GM12801 (cell line): ENCODE results near the gene IFT27.

Experiments
- TF ChIP-seq, protein P1 (sequence below): IDR thresholded peaks from one replicate; pipeline ENCODE4 v1.5.1; 2011; ENCODE audit warnings: control low read depth; ENCODE audit not compliant: insufficient read length; ENCODE audit errors: extremely low read depth

The IFT27 gene

DNA sequence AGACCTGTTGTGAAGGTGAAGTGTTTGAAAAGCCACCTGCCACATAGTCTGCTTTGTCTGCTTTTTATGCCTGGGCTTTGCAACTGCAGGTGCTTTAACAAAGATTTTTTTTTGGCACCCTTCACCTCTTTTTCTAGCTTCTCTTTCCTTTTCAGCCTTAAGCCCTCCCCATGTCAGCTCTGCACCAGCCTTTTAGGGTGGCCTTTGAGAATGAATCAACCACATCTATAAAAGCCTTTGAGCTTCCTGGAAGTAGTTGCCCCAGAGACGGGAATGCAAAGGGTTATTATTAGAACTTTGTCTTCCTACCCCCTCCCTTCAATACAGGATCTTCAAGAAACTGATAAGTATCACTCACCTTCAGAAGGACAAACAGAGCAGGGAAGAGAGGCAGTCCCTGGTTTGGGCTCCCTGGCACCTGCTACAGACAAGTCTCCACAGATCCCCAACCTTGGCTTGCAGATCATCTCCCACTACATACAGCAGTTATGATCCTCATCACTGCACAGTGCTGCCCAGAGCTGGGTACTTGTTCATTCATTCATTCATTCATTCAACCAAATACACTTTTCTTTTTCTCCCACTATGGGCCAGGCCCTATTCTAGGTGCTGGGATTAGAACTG, 32.9 kb upstream of the IFT27 start:
- TF ChIP-seq, protein P1, sequence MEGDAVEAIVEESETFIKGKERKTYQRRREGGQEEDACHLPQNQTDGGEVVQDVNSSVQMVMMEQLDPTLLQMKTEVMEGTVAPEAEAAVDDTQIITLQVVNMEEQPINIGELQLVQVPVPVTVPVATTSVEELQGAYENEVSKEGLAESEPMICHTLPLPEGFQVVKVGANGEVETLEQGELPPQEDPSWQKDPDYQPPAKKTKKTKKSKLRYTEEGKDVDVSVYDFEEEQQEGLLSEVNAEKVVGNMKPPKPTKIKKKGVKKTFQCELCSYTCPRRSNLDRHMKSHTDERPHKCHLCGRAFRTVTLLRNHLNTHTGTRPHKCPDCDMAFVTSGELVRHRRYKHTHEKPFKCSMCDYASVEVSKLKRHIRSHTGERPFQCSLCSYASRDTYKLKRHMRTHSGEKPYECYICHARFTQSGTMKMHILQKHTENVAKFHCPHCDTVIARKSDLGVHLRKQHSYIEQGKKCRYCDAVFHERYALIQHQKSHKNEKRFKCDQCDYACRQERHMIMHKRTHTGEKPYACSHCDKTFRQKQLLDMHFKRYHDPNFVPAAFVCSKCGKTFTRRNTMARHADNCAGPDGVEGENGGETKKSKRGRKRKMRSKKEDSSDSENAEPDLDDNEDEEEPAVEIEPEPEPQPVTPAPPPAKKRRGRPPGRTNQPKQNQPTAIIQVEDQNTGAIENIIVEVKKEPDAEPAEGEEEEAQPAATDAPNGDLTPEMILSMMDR, result no peak

DNA sequence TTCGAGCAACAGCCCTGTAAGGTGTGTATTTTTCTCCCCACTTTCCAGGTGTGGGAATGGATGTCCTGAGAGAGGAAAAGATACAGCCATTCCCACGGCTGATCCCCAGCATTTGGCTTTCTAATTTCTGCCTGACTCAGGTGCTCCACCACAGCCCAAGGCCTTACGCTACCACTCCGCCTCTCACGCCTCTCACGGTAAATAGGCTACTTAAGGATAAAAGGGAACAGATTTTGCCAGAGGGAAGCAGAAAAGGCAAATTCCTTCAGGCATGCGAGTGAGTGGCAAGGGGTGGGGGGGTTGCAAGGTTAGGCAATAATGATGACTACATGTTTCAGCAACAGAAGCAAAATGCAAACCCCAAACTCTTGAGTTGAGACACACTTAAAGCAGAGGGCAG, 31.7 kb upstream of the IFT27 start:
- TF ChIP-seq, protein P1, result no peak

DNA sequence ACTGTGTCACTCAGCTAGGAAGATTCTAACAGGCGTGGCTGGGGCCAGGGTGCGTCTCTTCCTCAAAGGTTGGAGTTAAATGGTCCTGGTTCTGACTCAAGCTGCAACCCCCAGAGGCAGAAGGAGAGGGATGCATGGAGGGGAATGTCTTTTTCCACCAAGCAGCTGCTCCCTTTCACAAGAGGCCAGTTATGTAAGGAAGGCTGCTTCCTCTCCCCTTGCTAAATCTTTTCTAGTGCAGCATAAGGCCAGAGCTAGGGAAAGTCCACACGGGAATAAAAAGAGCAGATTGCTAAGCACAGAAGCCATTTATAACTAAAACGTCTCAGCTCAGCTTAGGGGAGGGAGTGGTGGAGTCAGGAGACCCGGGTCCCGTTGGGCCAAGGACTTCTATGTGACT, 30.9 kb upstream of the IFT27 start:
- TF ChIP-seq, protein P1, result no peak

DNA sequence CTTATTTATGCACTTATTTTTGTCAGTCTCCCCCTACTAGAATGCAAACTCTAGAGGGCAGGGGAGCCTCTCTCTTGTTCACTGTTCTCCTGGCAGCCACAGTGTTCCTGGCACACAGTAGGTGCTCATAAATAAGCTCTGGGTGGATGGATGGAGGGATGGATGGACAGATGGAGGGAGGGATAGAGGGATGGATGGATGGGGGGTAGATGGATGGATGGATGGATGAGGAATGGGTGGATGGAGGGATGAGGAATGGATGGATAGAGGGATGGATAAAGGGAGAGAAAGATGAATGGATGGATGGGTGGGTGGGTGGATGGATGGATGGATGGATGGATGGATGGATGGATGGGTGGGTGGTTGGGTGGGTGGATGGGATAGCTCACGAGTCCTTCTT, 27.4 kb upstream of the IFT27 start:
- TF ChIP-seq, protein P1, result no peak

DNA sequence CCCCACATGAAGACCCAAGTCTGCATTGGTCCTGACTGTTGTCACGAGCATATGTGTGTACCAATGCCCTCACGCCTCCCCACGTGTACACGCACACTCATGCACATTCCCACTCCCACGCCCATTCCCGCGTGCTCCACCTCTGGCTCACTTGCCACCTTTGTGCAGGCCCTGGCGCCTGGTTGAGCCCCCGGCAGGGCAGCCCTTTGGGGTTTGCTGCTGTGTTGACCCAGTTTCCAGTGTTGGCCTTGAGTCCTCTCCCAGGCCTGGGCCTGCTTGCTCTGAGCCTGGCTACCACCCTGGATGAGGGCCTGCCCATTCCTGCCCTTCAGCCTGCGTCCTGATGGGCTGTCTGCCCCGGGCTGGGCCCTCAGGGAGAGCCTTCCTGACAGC, 22.8 kb upstream of the IFT27 start:
- TF ChIP-seq, protein P1, result no peak

DNA sequence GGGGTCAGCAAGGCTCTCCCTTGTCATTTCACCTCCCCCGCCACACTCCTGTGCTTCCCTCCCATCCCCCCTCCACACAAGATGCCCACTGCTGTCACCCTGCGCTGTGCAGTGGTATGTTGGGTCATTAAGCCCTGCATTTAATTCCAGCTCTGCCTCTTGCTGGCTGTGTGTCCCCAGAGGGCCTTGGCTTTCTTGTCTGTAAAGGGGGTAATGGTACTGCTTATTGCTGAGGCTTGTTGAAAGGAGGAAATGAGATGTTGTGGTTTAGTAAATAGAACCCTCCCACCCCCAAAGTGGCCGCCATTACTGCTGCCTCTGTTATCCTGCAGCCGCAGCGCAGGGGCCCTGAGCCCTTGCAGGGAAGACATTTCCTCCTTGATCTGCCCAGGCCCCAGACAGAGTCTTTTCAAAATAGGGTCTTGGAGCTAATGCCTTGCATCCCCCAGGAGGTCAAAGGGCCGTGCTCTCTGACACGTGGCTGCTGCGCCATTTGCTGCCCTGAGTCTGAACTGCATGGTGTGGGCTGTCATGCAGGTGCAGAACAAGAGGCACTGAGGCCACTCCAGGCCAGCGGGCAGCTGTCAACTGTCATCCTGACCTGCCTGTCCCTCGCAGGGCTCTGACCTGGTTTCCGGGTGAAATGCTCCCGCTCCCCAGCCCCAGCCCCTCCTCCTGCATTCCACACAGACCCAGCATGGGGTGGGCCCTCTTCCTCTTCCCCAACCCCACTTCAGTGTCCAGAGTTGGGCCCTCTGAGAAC, 22.2 kb upstream of the IFT27 start:
- TF ChIP-seq, protein P1, result no peak

DNA sequence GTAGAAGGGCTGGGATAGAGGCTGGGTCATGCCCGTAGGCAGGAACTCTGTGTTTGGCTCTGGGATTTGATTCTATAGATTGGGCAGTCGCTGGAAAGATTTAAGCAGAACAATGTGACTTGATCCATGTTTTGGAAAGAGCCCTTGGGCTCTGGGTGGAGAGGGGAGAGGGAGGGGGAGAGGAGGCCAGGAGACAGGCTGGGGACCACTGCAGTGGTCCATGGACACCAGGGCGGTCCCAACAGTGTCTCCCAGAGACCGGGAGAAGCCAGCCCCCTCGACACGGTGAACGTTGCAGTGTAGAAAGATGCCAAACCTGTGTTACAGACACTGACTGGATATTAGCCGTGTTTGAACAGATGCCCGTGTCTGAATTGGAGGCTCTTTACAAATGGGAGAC, 21.5 kb upstream of the IFT27 start:
- TF ChIP-seq, protein P1, result no peak
